Adrenal gland (tissue), 19 donors: Measurements from ENCODE around the gene LGMN. TPM values are rescaled to one million over a fixed set of nuclear protein-coding genes. Genes with fewer than 3 reads are reported as not detected.

ENCODE experiments used
- DNase-seq, 7 donors: peaks; one replicate each; pipeline ENCODE4 v3.0.0-alpha.2; 2019 to 2020
- H3K27ac ChIP-seq, 5 donors: fragments of 200-600 bp; sonication (generic) in 4 of 5; 1 replicate in 3 of 5; 2 replicates in 2 of 5; pipeline versions ENCODE4 v1.5.1 to v1.8.0; 2016 to 2020; ENCODE audit warnings: mild to moderate bottlenecking in 1 of 5
- H3K27me3 ChIP-seq: fragments of 200-600 bp; 2 replicates; pipeline ENCODE4 v1.8.0; 2021
- H3K36me3 ChIP-seq, 2 donors: fragments of 200-600 bp; replicated peaks in 1 of 2; 1 replicate in 1 of 2; 2 replicates in 1 of 2; pipeline versions ENCODE4 v1.5.1 to v1.8.0; 2018 to 2022
- H3K4me1 ChIP-seq, 2 donors: fragments of 200-600 bp; replicated peaks in 1 of 2; 1 replicate in 1 of 2; 2 replicates in 1 of 2; pipeline versions ENCODE4 v1.5.1 to v1.8.0; 2018 to 2021
- H3K4me3 ChIP-seq, 4 donors: fragments of 200-600 bp; sonication (generic) in 3 of 4; one replicate each; pipeline ENCODE4 v1.5.1; 2016 to 2018
- H3K9me3 ChIP-seq, 3 donors: fragments of 200-600 bp; sonication (generic) in 1 of 3; replicated peaks in 1 of 3; 1 replicate in 2 of 3; 2 replicates in 1 of 3; pipeline versions ENCODE4 v1.5.1 to v1.8.0; 2016 to 2021
- POLR2A ChIP-seq, 2 donors: fragments of 450-650 bp; IDR thresholded peaks; one replicate each; pipeline ENCODE4 v1.6.1; 2017; ENCODE audit warnings: antibody characterized with exemption in 2 of 2, mild to moderate bottlenecking in 2 of 2, moderate library complexity in 1 of 2
- WGBS, 4 donors: extraction: QIAGEN DNeasy Blood & Tissue Kit in 2 of 4; methylation state at CpG; one replicate each; pipeline versions ENCODE4 v1.1.5 to v1.1.7; 2013 to 2017; 5-methylcytosine and 5-hydroxymethylcytosine counted together
- intact Hi-C, 2 donors: fragments of 100-400 bp; cut with DNase I; formaldehyde crosslinking; loops; one replicate each; pipeline versions ENCODE4 v1.14.1 to v1.15.0; 2022 to 2023
- long read RNA-seq, 10 donors: library from polyadenylated mRNA in 3 of 10; unstranded in 2 of 10; stranded (forward) in 1 of 10; transcript quantifications; one replicate each; pipeline ENCODE4 v2.0.0 and lab custom pipeline, GENCODE V29; 2021 to 2026
- polyA plus RNA-seq, 3 donors: library from polyadenylated mRNA; stranded (reverse); fragments of 200-250 nt in 2 of 3; fragments of 350-450 nt in 1 of 3; fragmentation: Illumina TruSeq in 1 of 3; extraction: RNeasy Lipid Tissue Mini Kit (QIAGEN cat#74804) in 1 of 3; gene quantifications; one replicate each; pipeline ENCODE4 v1.2.3, GENCODE V29; 2013 to 2014
- total RNA-seq, 9 donors: library from RNA; depleted of rRNA in 4 of 9; stranded (reverse); fragments of >200 nt in 4 of 9; fragments of 120-200 nt in 1 of 9; fragmentation: NEBNext Ultra II Directional in 1 of 9; extraction: Animal tissue kit (Norgen Biotek cat#: 25700) in 1 of 9; gene quantifications; one replicate each; pipeline versions ENCODE4 v1.1.0 to v1.2.4, GENCODE V29; 2013 to 2023
- TF ChIP-seq, protein P1 (sequence below), 6 experiments: fragments of 450-650 bp in 4 of 6; fragments of 200-600 bp in 2 of 6; sonication (generic) in 1 of 6; IDR thresholded peaks; 1 replicate in 5 of 6; 2 replicates in 1 of 6; pipeline versions ENCODE4 v1.5.1 to v1.8.0; 2016 to 2021; ENCODE audit warnings: antibody characterized with exemption in 6 of 6, mild to moderate bottlenecking in 2 of 6, moderate library complexity in 1 of 6
- donor health status: healthy with polysubstance abuse.
- donor health status: Bipolar disorder and iron deficiency.
- donor health status: DM: yes; HTN: yes; CAD: no.
- donor health status: DM: no; HTN: no; CAD: no.
- donor health status: DM: no; HTN: no; CAD: no.
- donor health status: DM: yes; HTN: yes; CAD: no.

Gene LGMN
- total RNA-seq (100 to 1,000 TPM in 7 of 9 donors, 10 to 100 TPM in 2; 67.4 to 153 (median 122) TPM), polyA plus RNA-seq (10 to 100 TPM; 66.6 to 93.4 (median 81.8) TPM)
- long read RNA-seq, donor 1, transcript LGMN-201 (14 exons, 2,055 nt): major isoform, 6 of 9 reads
- long read RNA-seq, donor 1, partial matches to known transcripts: 0 of 9 reads
- long read RNA-seq, donor 1, other reads (novel, unspliced or antisense): 0 of 9 reads
- long read RNA-seq, donor 2, transcript LGMN-201 (14 exons, 2,055 nt): major isoform, 11 of 13 reads
- long read RNA-seq, donor 2, partial matches to known transcripts: 0 of 13 reads
- long read RNA-seq, donor 2, other reads (novel, unspliced or antisense): 0 of 13 reads
- long read RNA-seq, donor 3, transcript LGMN-201 (14 exons, 2,055 nt): major isoform, 13 of 16 reads
- long read RNA-seq, donor 3, partial matches to known transcripts: 0 of 16 reads
- long read RNA-seq, donor 3, other reads (novel, unspliced or antisense): 0 of 16 reads
- long read RNA-seq, donor 4, transcript LGMN-201 (14 exons, 2,055 nt): major isoform, 32 of 41 reads
- long read RNA-seq, donor 4, partial matches to known transcripts: 5 of 41 reads
- long read RNA-seq, donor 4, other reads (novel, unspliced or antisense): 1 of 41 reads
- long read RNA-seq, donor 5, transcript LGMN-201 (14 exons, 2,055 nt): major isoform, 159 of 192 reads
- long read RNA-seq, donor 5, transcript LGMN-216 (13 exons, 1,797 nt): minor isoform, 10 of 192 reads
- long read RNA-seq, donor 5, partial matches to known transcripts: 4 of 192 reads
- long read RNA-seq, donor 5, other reads (novel, unspliced or antisense): 15 of 192 reads
- long read RNA-seq, donor 6, transcript LGMN-201 (14 exons, 2,055 nt): major isoform, 24 of 29 reads
- long read RNA-seq, donor 6, partial matches to known transcripts: 1 of 29 reads
- long read RNA-seq, donor 6, other reads (novel, unspliced or antisense): 0 of 29 reads
- long read RNA-seq, donor 7, partial matches to known transcripts: 0 of 3 reads
- long read RNA-seq, donor 7, other reads (novel, unspliced or antisense): 0 of 3 reads
- long read RNA-seq, donor 8, transcript LGMN-201 (14 exons, 2,055 nt): major isoform, 20 of 21 reads
- long read RNA-seq, donor 8, partial matches to known transcripts: 0 of 21 reads
- long read RNA-seq, donor 8, other reads (novel, unspliced or antisense): 0 of 21 reads
- long read RNA-seq, donor 9, transcript LGMN-201 (14 exons, 2,055 nt): major isoform, 18 of 18 reads
- long read RNA-seq, donor 9, partial matches to known transcripts: 0 of 18 reads
- long read RNA-seq, donor 9, other reads (novel, unspliced or antisense): 0 of 18 reads
- long read RNA-seq, donor 10, transcript LGMN-201 (14 exons, 2,055 nt): major isoform, 5 of 5 reads
- long read RNA-seq, donor 10, partial matches to known transcripts: 0 of 5 reads
- long read RNA-seq, donor 10, other reads (novel, unspliced or antisense): 0 of 5 reads

DNA sequence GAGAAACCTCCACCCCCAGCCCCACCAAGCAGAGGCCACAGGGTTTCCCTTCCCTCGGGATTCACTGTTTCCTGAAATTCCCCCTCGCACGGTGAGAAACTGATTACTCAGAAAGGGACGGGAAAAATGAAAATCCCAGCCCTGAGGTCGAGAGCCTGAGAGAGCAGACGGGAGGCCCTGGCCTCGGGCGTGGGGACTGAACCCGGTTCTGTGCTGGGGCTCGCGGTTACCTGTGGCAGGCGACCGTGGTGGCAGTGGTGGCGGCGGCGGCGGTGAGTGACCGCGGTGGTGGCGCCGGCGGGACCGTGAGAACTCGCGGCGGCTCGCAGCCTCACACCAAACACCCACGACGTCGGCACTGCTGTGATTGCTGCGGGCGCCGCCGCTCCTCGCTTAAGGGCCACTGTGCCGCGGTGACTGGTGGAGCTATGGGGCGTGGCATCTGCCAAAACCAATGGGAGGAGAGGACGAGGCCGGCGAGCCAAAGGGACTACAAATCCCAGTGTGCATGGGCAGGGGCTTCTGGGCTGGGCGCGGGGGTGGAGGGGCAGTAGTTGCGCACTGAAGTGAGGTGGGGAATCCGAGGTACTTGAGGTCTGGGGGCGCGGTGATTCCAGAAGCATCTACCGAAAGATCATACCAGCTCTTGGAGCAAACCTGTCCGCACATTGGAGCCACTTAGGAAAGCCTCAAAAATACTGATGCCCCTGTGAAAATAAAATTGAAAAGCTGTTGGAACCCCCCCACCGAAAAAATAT lies at the start of gene LGMN:
Gene LGMN (minus strand): TSS at position 369 of the 758 bp plus-strand sequence. CDS start 15,841 bp downstream, outside the sequence.
- Histone ChIP-seq H3K36me3 (peaks cover 0 to under 1% of the 10 kb centered on the region in 2 donors), H3K27ac (peak within 1 kb of the TSS in 4 of 5 donors; percentile 55 to 79 (median 74)), H3K4me3 (peak within 1 kb of the TSS; percentile 32 to 67 (median 60)), H3K4me1 (peaks cover 5 to 14% of the 10 kb centered on the region in 2 donors), H3K9me3 (no peaks in the 10 kb centered on the region), H3K27me3 (no peaks in the 10 kb centered on the region)
- peak; percentile 93 to 97 (median 97) for DNase-seq
- intact Hi-C loops: no loop called here
- TF ChIP-seq, protein P1, sequence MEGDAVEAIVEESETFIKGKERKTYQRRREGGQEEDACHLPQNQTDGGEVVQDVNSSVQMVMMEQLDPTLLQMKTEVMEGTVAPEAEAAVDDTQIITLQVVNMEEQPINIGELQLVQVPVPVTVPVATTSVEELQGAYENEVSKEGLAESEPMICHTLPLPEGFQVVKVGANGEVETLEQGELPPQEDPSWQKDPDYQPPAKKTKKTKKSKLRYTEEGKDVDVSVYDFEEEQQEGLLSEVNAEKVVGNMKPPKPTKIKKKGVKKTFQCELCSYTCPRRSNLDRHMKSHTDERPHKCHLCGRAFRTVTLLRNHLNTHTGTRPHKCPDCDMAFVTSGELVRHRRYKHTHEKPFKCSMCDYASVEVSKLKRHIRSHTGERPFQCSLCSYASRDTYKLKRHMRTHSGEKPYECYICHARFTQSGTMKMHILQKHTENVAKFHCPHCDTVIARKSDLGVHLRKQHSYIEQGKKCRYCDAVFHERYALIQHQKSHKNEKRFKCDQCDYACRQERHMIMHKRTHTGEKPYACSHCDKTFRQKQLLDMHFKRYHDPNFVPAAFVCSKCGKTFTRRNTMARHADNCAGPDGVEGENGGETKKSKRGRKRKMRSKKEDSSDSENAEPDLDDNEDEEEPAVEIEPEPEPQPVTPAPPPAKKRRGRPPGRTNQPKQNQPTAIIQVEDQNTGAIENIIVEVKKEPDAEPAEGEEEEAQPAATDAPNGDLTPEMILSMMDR (IDR thresholded peaks at IDR 0.05): no peak
- TF ChIP-seq POLR2A (IDR thresholded peaks at IDR 0.05): peak; percentile 94 to 99
- WGBS, 4 donors: 1 to 2% (median 2%) methylated on average over 23 to 50 of the region's 50 CpGs

DNA sequence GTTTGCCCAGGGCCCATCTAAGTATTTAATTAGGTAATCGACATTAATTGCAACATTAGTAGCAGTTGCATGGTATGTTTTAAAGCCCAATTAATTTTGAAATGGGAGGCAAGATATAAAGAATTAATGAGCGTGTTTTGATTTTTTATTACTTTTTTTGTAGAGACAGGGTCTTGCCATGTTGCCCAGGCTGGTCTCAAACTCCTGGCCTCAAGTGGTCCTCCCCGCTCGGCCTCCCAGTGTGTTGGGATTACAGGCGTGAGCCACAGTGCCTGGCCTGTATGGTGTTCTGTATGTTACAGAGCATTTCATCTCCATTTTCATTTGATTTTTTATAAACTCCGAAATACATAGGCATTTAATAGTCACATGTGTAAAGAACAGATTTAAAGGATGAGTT lies 46.5 kb upstream of the LGMN start:
- peaks cover 0 to 17% of the 10 kb centered on the region in 2 donors for H3K36me3 ChIP-seq
- no peaks in the 10 kb centered on the region for H3K27me3 ChIP-seq
- no peaks in the 10 kb centered on the region for H3K9me3 ChIP-seq
- TF ChIP-seq, protein P1 (IDR thresholded peaks at IDR 0.05): no peak
- no peak for TF ChIP-seq POLR2A (IDR thresholded peaks at IDR 0.05)
- WGBS, 4 donors: 59 to 64% (median 61%) methylated on average over 6 of the region's 6 CpGs
- no peak for DNase-seq
- H3K27ac ChIP-seq: peak overlapping the region in 4 of 5 donors; percentile 33 to 91 (median 78)
- H3K4me1 ChIP-seq: peaks cover 12 to 23% of the 10 kb centered on the region in 2 donors
- intact Hi-C loops: no loop called here
- H3K4me3 ChIP-seq: peak overlapping the region in 3 of 4 donors; percentile 66 to 92 (median 76)

DNA sequence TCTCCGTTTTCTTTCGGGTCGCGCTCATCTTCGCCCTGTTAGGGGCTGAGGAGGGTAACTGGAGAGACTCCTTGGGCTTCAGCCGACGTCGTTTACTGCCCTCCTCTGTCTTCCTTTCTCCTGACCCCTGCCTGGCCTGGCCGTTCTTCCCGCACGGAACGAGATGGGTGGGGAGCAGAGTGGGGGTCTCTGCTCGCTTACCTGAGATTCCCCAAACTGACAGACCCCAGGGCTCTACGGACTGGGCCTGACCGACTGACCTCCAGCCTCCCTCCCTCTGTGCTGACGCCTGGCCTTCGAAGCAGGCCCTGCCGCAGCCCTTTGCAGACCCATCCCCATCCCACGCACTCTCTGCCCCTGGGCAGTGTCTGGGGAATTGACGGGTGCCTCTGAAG lies 46.1 kb upstream of the LGMN start:
- Histone ChIP-seq H3K27ac (peak overlapping the region; percentile 33 to 91 (median 81)), H3K36me3 (peaks cover 0 to 17% of the 10 kb centered on the region in 2 donors), H3K4me3 (peak overlapping the region; percentile 66 to 99 (median 84)), H3K9me3 (peaks cover 0 to 3% (median 2%) of the 10 kb centered on the region in 3 donors), H3K4me1 (peaks cover 12 to 21% of the 10 kb centered on the region in 2 donors), H3K27me3 (no peaks in the 10 kb centered on the region)
- no peak for TF ChIP-seq POLR2A (IDR thresholded peaks at IDR 0.05)
- TF ChIP-seq, protein P1 (IDR thresholded peaks at IDR 0.05): no peak
- intact Hi-C loops: no loop called here
- 0% methylated on average over 2 to 20 of the region's 20 CpGs for WGBS, 4 donors
- peak in 2 of 7 donors; percentile 27 to 33 for DNase-seq
